ENCODE measurements around the gene MORN1.

The MORN1 gene

DNA sequence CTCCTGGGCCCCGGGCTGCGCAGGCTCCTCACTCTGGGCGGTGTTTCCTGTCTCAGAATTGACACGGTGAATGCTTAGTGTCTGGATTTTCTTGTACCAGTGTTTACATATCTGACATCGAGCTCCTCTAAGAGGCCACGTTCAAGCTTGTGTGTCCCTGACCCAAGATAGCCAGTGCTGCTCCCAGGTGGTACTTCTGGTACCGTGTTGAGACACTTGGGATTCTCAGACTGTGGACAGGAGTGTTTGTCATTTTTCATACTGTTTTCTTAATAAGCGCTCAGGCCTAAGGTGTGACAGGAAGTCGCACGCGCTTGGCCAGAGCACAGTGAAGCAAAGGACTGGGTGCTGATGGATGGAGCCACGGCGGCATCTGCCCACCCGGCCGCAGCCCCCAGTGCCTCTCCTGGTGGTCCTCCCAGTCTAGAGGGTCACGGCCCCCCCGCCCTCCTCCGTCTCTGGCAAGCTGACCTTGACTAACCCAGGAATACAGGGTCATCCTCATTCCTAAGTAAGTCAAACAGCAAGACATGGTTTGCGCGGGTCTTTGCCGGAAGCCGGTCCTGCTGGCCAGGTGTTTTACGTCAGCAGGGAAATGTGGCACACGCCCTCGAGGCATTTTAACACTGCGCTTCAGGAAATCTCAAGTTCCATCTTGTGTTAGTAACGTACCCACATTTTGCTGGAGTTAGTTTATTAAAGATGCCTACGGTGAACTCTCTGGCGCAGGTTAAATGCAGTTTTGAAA is 13.0 kb upstream of the MORN1 start:
- DNase-seq = no peak

GRCh38 chr1:2403273-2403672 is 11.9 kb upstream of the MORN1 start:
- no peak for DNase-seq

DNA sequence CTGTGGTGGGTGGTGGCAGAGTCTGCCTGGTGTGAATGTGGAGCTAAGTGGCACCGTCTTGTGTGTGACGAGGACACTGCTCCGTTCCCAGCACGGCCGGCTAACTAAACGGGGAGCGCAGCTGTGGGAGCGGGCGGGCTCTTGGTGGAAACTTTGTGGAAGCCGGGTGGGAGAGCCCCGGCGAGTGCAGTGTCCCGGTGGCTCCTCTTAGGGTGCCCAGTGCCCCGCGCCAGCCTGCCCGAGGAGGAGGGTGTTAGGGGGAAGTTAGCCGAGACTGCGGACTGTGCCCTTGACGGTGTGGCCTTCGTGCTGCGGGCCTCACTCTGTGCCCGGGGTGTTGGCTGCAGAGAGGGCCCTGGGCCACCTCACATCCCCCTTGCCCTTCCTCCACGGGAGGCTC is 11.1 kb upstream of the MORN1 start:
- no peak for DNase-seq

DNA sequence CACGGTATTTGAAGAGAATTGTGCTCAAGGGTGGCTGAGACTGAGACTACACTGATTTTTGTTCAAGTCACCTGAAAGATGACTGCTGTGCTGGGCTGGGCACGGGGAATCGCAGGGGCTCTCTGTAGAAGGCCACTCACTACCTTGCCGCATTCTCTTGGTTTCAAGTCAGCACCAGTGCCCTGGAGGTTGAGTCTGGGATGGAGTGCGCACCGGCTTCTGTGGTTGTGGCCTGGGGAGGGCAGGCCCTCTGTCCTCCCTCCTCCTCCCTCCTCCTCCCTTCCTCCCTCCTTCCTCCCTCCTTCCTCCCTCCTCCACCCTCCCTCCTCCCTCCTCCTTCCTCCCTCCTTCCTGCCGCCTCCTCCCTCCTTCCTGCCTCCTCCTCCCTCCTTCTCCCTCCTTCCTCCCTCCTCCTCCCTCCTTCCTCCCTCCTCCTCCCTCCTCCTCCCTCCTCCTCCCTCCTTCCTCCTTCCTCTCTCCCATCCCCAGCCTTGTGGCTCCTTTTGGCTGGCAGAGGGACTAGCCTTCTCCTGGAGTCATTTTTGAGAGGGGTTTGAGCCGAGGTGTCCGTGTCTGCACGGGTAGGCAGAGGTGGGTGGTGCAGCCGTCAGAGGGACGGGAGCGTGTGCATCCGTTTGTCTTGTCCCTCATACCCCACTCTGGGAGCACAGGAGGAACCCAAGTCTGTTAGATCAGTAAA is 9.7 kb upstream of the MORN1 start:
- no peak for DNase-seq

GRCh38 chr1:2400576-2400909 is 9.2 kb upstream of the MORN1 start:
- no peak for DNase-seq

- no peak for DNase-seq
Observed at GRCh38 chr1:2399890-2400575, 8.7 kb upstream of the MORN1 start.

- DNase-seq = no peak
Observed at GRCh38 chr1:2398871-2399270, 7.5 kb upstream of the MORN1 start.

DNA sequence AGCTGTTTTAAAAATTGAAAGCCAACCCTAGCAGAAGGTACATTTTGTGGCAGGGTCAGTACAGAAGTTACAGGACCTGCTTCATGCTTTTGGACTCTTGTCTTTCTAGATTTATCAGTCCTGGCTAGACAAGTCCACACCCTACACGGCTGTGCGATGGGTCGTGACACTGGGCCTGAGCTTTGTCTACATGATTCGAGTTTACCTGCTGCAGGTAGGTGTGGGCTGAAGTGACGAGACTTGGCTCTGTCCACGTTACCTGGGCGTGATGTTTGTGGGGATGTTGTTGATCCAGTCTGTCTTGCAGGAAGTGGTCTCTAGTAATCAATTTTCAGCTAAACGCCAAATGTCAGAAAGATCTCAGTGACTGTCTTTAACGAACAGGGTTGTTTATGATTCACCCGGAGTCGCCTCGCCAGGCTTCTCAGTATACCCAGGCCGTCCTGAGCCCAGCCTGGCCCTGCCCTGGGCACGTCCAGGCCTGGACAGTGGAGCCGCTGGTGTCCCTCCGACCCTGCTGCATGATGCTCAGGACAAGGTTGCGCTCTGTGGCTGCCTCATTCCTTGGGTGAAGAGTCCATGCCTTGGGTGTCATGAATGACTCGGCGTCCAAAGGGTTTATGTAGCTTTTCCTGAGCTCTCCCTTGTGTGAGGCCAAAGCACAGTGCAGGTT is 5.8 kb upstream of the MORN1 start:
- no peak for DNase-seq

DNA sequence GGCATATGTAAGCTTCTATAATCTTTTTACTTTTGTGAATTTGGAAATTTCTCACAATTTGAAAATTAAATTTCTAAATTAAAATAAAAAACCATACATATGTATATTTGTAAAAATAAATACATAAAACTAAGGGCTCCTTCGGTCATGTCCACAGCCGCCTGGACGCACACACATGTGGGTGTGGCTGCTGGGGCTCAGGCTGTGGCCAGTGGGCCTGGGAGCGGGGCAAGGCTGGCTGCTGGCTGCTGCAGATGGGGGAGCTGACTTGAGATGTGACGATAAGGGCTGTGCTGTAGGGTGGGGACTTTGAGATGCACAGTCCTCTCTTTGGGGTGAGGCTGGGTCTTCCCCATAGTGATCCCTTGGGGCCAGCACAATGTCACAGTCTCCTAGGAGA is 5.1 kb upstream of the MORN1 start:
- DNase-seq = no peak

GRCh38 chr1:2396059-2396458 is 4.7 kb upstream of the MORN1 start:
- DNase-seq = no peak

DNA sequence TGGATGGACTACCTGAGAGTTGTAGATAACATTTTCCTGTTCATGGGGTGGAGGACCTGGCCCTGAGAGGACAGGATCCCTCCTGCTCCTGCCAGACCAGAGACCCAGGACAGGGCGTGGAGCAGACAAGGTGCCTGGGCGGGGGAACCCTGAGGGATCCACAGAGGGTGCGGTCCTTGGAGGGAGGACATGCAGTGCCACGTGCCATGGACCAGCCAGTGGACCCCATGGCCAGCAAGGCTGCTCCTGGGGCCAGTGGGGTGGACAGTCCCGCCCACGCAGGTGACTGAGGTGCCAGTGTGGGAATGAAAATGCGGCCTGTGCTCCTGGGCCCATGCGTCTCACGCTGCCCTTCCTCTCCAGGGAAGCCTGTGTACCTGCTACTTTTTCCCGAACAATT is 3.9 kb upstream of the MORN1 start:
- no peak for DNase-seq

DNA sequence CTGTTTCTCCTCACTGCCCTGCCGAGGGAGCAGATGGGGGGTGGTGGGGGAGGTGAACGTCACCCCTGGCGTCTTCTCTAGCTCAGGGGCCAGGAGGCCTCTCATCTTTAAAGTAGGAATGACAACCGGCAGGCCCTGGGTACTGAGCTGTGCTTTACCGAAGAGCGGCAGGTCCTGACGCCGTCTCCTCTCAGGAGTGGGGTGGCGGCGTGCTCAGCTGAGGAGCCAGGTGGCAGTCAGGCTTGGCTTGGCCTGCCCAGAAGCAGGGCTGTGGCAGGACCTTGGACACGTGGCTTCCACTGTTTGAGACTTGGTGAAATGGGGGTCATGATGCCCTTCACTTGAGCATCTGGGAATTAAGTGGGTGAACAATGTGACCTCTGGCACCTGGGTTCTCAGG is 3.4 kb upstream of the MORN1 start:
- DNase-seq = no peak

- DNase-seq = no peak
Observed at GRCh38 chr1:2394220-2394619, 2.9 kb upstream of the MORN1 start.

DNA sequence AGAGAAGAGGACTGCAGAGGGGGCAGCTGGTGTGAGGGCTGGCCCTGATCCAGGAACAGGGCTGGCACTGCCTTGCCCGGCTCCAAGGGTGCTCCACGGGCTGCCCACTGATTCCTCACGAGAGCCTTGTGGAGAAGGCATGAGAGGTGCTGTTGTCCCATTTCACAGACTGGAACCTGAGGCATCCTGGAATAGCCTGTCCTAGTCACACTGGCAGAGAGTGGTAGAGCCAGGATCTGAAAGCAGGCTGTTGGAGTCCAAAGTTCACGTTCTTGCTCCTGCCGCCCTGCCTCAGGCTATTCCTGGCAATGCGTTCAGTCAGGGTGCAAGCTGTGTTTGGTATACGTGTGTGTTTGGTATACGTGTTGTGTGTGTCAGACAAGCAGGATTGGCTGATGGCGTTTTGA is 2.1 kb upstream of the MORN1 start:
- no peak for DNase-seq

DNA sequence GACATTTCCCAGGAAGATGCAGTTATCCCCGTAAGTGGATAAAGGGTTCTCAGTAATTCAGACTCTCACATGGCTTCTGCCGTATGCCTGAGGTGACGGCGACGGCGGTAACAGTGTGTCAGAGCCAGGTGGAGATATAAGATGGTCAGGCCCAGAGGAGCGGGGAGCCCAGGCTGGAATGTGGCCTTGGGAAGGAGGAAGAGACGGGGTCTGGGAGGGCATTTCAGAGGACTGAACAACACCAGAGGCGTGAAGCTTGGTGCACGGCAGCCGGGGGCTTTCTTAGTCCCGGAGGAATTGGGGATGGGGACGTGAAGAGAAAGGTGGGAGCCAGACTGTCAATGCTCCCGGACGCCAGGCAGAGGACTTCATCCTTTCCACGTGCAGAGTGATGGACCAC is 1.3 kb upstream of the MORN1 start:
- no peak for DNase-seq

DNA sequence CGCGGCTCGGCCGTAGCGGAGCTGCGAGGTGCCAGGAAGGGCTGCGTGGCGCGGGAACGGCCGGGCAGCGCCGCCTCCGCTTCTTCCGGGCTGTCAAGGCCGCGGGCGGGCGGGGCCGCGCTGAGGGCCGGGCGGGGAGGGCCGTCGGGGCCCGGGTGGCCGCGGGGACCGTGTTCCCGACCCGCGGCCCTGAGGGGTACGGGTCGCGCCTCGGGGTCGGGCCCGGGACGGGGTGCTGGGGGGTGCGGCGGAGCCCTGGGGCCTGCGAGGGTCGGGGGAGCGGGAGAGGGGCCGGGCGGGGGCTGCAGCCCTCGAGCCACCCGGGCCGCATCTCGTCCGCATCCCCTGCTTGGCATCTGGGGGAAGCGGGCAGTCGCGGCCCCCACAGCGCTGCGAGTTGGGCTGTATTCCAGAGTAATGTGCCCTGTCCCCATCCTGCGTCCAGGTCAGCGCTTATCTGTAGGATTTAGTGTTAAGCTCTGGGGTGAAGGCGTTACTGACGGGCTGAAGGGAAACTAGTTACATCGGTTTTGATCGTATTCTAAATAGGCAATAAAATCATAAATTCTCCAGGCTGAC is 666 bp upstream of the MORN1 start:
- DNase-seq = no peak

DNA sequence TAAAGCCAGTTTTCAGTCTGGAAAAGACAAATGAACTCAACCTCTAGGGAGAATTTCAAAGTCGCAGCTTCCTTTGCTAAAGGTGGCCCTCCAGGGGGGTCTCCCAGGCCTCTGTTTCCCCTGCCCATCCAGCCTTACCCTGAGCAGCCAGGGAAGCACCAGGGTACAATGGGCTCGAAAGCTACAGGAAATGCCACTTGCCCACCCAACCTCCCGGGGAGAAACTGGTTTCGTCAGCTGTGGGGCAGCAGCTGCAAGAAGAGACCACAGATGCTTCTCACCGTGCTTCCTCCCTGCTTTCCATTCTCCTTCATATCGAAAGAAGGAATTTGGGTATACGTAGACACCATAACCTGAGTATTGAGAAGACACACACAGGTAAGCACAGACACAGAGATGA is 1.7 kb downstream of the MORN1 start:
- no peak for DNase-seq

DNA sequence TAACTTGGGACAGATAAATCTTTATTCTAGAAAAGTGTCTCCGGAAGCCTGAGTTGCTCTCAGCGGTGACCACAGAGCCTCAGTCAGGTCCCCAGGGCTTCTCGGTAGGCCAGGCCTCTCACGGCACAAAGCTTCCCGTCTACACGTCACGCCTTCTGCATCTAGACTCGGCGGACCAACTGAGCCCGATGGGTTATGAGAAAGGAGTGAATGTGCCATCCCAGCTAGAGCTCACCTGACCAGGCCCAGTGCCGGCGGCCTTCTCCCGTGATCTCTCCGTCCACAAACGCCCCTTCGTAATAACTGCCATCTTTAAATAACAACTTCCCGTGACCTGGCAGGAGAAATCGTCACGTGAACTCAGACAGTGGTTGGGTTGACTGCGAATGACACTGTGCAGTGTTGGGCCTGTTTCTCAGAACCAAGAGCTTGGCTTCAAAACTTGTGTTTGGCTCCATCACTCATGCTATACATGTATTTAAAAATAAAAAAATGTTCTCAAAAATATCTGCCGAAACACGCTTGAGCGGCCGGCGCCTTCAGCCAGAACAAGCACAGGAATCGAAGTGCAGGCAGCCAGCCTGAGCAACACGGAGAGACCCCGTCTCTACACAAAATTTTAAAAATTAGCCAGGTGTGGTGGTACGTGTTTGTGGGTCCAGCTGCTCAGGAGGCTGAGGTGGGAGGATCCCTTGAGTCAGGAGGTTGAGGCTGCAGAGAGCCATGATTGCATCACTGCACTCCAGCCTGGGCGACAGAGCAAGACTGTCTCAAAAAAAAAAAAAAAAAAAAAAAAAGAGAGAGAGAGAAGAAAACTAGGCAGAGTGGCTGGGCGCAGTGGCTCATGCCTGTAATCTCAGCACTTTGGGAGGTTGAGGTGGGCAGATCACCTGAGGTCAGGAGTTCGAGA is 3.1 kb downstream of the MORN1 start:
- peak; percentile 6 for DNase-seq

- DNase-seq = peak; percentile 8
Observed at GRCh38 chr1:2386636-2387611, 4.4 kb downstream of the MORN1 start.

DNA sequence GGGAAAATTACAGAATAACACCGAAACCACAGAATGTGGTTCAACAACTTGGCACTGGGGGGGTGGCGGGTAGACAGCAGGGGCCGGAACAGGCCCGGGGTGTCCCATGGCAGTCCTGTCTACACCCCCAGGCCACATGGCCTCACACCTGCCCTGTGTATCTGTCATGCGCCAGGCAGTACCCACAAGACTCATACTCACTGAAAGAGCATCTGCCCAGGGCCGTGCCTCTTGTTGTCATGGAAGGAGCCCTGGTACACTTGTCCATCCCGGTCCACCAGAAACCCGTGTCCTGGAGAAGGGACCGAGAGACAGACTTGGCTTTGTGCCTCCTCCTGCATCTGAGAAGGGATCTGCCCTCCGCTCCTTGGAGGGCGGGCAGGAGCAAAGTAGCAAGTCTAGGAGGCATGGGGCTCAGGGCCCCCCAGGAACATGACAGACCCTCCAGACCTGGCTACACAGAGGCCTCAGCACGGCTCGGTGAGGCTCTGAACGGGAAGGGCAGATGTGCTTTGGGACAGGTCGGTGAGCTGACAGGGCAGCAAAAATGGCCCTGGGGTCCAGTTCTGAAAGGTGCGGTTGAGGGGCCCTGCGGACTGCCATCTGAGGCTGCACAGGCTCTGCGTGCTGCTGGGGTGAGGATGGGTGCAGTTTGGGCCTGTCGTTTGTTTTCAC is 5.6 kb downstream of the MORN1 start:
- DNase-seq = peak; percentile 9
